Psoas muscle (tissue), 8 donors: ENCODE measurements around the gene S100P. TPM values are rescaled to one million over a fixed set of nuclear protein-coding genes. Genes with fewer than 3 reads are reported as not detected.
A peak's percentile ranks its signal among the peaks of the same experiment; 100 is the strongest.

Experiments
- ATAC-seq, 4 donors: fragments of 200-7000 bp; cut with Tn5 transposase; one replicate each; pipeline ENCODE4 v1.9.1; 2020; ENCODE audit warnings: moderate library complexity in 3 of 4, mild to moderate bottlenecking in 2 of 4
- DNase-seq, 2 donors: peaks; one replicate each; pipeline ENCODE4 v3.0.0-alpha.2; 2020
- H3K27ac ChIP-seq: fragments of 200-600 bp; one replicate; pipeline ENCODE4 v1.8.0; 2022
- H3K27me3 ChIP-seq, 3 donors: fragments of 200-600 bp in 1 of 3; one replicate each; pipeline versions ENCODE4 v1.6.1 to v1.8.0; 2013 to 2022; ENCODE audit warnings: low read length in 2 of 3, mild to moderate bottlenecking in 2 of 3, moderate library complexity in 1 of 3; ENCODE audit not compliant: insufficient read depth in 3 of 3
- H3K36me3 ChIP-seq, 2 donors: fragments of 200-600 bp in 1 of 2; one replicate each; pipeline versions ENCODE4 v1.6.1 to v1.8.0; 2013 to 2022; ENCODE audit warnings: low read depth in 1 of 2, mild to moderate bottlenecking in 1 of 2, moderate library complexity in 1 of 2; ENCODE audit not compliant: insufficient read depth in 1 of 2
- H3K4me1 ChIP-seq: fragments of 200-600 bp; one replicate; pipeline ENCODE4 v1.8.0; 2022
- H3K4me3 ChIP-seq: fragments of 200-600 bp; one replicate; pipeline ENCODE4 v1.8.0; 2022; ENCODE audit warnings: mild to moderate bottlenecking
- H3K9me3 ChIP-seq: fragments of 200-600 bp; one replicate; pipeline ENCODE4 v1.8.0; 2022
- WGBS, 3 donors: extraction: QIAGEN DNeasy Blood & Tissue Kit; methylation state at CpG; one replicate each; pipeline versions ENCODE4 v1.1.6 to v1.1.7; 2013; 5-methylcytosine and 5-hydroxymethylcytosine counted together
- intact Hi-C, 2 donors: fragments of 100-400 bp; cut with DNase I; formaldehyde crosslinking; loops; one replicate each; pipeline versions ENCODE4 v1.11.0 to v1.14.2; 2022
- polyA plus RNA-seq, 3 donors: library from polyadenylated mRNA; stranded (reverse); fragments of 200-250 nt; gene quantifications; one replicate each; pipeline ENCODE4 v1.2.3, GENCODE V29; 2013
- total RNA-seq, 4 donors: library from RNA; stranded (reverse); fragmentation: NEBNext Ultra II Directional in 2 of 4; extraction: Animal tissue kit (Norgen Biotek cat#: 25700) in 2 of 4; gene quantifications; one replicate each; pipeline versions ENCODE4 v1.2.1 to v1.2.4, GENCODE V29; 2021 to 2023
- TF ChIP-seq, protein P1 (sequence below): fragments of 200-600 bp; IDR thresholded peaks from one replicate; pipeline ENCODE4 v1.8.0; 2022; ENCODE audit warnings: antibody characterized with exemption
- donor health status: healthy with polysubstance abuse.
- donor health status: DM: no; HTN: no; CAD: no; lungs with moderate emphysema.
- donor health status: Bipolar disorder and iron deficiency.
- donor health status: healthy.
- donor health status: DM: yes; HTN: yes; CAD: no.
- donor health status: DM: no; HTN: no; CAD: no.
- donor health status: DM: no; HTN: no; CAD: no.
- donor health status: DM: yes; HTN: yes; CAD: no.

S100P gene
- total and polyA plus RNA-seq, 7 donors, result 0.34 to 1.5 (median 0.36) TPM; not detected in 1

DNA sequence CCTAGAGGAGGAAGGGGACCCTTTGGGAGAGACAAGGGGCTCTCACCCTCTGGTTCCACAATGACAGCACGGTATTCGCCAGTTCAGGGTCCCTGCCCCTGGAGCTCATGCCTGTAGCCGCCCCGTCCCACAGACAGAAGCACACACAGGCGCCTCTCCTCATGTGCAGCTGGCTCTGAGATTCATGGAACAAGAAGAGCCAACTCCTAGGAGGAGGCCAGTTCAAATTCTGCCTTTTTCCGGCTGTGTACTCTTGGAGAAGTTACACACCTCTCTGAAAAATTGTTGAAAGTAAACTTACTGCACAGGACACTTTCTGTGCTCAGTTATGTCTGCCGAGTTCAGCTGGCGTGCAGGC is 37.6 kb downstream of the S100P start:
- no peaks in the 10 kb centered on the region for H3K27me3 ChIP-seq
- no peaks in the 10 kb centered on the region for H3K9me3 ChIP-seq
- peaks cover 12% of the 10 kb centered on the region for H3K4me1 ChIP-seq
- ATAC-seq (no peak), DNase-seq (no peak)
- no peak overlapping the region for H3K4me3 ChIP-seq
- TF ChIP-seq, protein P1, sequence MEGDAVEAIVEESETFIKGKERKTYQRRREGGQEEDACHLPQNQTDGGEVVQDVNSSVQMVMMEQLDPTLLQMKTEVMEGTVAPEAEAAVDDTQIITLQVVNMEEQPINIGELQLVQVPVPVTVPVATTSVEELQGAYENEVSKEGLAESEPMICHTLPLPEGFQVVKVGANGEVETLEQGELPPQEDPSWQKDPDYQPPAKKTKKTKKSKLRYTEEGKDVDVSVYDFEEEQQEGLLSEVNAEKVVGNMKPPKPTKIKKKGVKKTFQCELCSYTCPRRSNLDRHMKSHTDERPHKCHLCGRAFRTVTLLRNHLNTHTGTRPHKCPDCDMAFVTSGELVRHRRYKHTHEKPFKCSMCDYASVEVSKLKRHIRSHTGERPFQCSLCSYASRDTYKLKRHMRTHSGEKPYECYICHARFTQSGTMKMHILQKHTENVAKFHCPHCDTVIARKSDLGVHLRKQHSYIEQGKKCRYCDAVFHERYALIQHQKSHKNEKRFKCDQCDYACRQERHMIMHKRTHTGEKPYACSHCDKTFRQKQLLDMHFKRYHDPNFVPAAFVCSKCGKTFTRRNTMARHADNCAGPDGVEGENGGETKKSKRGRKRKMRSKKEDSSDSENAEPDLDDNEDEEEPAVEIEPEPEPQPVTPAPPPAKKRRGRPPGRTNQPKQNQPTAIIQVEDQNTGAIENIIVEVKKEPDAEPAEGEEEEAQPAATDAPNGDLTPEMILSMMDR, result no peak
- no peak overlapping the region for H3K27ac ChIP-seq
- WGBS, 3 donors, result 89 to 94% (median 92%) methylated on average over 8 of the region's 8 CpGs
- H3K36me3 ChIP-seq, result no peaks in the 10 kb centered on the region
- intact Hi-C loops, result loop anchor here (5.0 kb wide), 1 partner anchor 36 kb away; no protein-coding TSS in a partner anchor

DNA sequence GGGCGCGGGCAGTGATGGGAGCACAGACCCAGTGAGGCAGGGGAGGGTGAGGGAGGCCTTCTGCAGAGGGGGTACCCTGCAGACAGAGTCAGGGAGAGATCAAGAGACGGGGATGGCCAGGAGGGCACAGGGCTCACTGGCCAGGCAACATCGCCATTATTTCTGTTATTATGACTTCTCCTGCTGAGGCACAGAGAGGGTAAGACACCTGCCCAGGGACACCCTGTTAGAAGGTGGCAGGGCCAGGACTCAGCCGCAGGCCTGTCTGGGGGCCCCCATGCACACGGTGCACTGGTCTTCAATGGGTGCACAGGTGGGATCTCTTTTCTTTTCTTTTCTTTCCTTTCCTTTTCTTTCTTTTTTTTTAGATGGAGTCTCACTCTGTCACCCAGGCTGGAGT is 38.1 kb downstream of the S100P start:
- 91 to 98% (median 98%) methylated on average over 6 of the region's 6 CpGs for WGBS, 3 donors
- no peak for DNase-seq
- no peaks in the 10 kb centered on the region for H3K27me3 ChIP-seq
- intact Hi-C loops, result loop anchor here (5.0 kb wide), 1 partner anchor 36 kb away; no protein-coding TSS in a partner anchor
- no peaks in the 10 kb centered on the region for H3K9me3 ChIP-seq
- no peak for ATAC-seq
- peaks cover 12% of the 10 kb centered on the region for H3K4me1 ChIP-seq
- no peak overlapping the region for H3K4me3 ChIP-seq
- TF ChIP-seq, protein P1, result no peak
- no peaks in the 10 kb centered on the region for H3K36me3 ChIP-seq
- no peak overlapping the region for H3K27ac ChIP-seq

DNA sequence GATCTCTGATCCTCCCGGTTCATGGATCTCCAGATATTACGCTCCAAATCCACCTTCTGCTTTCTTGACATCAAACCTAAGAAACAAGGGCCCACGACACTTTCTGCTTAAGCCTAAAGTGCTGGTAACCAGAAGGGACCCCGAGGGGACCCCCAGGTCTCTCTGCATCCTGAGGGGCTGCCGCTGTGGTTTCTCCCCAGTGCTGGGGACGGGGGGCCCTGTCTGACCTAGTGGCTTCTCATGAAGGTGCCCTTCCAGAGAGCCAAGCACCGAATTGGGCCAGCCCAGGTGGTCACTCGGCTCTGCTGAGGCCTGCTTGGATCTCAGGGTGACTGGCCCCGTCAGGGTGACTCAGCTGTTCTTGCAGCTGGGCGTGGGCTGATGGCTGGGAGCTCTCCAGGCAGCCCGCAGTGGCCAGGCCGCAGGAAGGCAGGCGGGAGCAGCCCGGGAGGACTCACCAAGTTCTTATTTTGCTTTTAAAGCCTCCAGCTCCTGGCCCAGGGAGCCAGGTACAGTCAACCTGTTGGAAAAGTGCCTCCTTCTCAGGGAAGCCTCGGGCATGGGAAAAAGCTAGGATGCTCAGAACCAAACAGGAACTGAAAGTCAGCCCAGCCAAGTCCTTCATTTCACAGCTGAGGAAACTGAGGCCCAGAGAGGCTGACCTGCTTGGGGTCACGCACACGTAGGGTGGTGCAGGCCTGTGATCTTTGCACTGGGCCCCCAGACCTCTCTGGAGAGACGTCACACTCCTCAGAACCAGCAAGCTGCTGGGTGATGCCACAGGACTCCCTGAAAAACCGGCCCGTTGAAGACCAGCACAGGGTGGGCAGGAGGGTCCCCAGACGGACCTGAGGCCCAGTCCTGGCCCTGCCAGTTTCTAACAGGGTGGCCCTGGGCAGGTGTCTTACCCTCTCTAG is 39.0 kb downstream of the S100P start:
- no peak overlapping the region for H3K4me3 ChIP-seq
- ATAC-seq (peak; percentile 92 to 95 (median 95)), DNase-seq (peak; percentile 82 to 87)
- intact Hi-C loops, result loop anchor here (5.0 kb wide), 1 partner anchor 35 kb away; no protein-coding TSS in a partner anchor
- TF ChIP-seq, protein P1, result no peak
- no peaks in the 10 kb centered on the region for H3K36me3 ChIP-seq
- 60 to 71% (median 68%) methylated on average over 21 of the region's 21 CpGs for WGBS, 3 donors
- H3K9me3 ChIP-seq, result no peaks in the 10 kb centered on the region
- no peaks in the 10 kb centered on the region for H3K27me3 ChIP-seq
- peaks cover 12% of the 10 kb centered on the region for H3K4me1 ChIP-seq
- peak overlapping the region; percentile 69 for H3K27ac ChIP-seq

DNA sequence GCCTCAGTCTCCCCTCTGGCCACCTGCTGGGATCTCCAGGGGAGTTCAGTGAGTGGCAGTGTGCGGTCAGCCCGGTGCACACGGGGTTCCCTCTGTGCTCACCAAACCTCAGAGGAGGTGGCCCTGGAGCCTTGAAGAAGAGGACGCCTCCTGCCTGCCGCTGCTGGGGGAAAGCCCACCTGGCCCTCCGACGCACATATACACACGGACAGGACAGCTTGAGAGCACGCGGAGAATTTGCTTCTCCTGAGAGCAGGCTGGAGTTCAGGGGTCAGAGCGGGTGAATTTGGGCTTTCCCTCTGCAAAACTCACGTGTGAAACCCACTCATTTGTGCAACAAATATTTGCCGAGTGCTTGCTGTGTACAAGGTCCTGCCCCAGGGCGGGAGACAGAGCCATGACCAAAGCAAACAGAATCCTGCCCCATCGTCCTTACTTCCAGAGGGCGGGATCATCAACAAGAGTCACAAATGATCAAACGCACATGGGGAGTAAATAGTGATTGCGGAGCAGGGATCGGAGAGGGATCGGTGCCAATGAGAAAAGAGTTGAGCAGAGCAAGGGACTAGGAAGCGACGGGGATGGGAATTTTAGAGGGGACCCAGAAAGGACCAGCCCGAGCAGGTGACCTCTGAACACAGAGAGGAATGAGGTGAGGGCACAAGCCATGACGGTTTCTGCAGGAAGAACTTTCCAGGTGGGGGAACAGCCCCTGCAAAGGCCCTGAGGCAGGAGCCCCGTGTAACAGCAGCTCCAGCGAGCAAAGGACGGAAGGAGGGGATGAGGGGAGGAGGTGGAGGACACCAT is 39.9 kb downstream of the S100P start:
- TF ChIP-seq, protein P1, result no peak
- WGBS, 3 donors, result 91 to 92% (median 91%) methylated on average over 27 of the region's 27 CpGs
- H3K9me3 ChIP-seq, result no peaks in the 10 kb centered on the region
- no peak overlapping the region for H3K27ac ChIP-seq
- intact Hi-C loops, result loop anchor here (5.0 kb wide), 1 partner anchor 34 kb away; no protein-coding TSS in a partner anchor
- no peak overlapping the region for H3K4me3 ChIP-seq
- no peaks in the 10 kb centered on the region for H3K36me3 ChIP-seq
- peak in 1 of 4 donors; percentile 7 for ATAC-seq
- DNase-seq, result no peak
- no peaks in the 10 kb centered on the region for H3K27me3 ChIP-seq
- H3K4me1 ChIP-seq, result peaks cover 12% of the 10 kb centered on the region
